ENCODE results near the gene PDCD4. TPM values are rescaled to one million over a fixed set of nuclear protein-coding genes. Genes with fewer than 3 reads are reported as not detected.

Gene PDCD4
- total RNA-seq, 1 donor from 2014 or later = 71.6 TPM

GRCh38 chr10:110870823-110871297 lies 868 bp upstream of the PDCD4 start:
- ATAC-seq (no peak), DNase-seq (ENCODE audit: missing footprints) (no peak)
- intact Hi-C loops (cut with DNase I) = loop anchor here (2.0 to 5.0 kb wide), 3 partner anchors 48 to 114 kb away; partner anchors contain the start of genes BBIP1 and SHOC2

DNA sequence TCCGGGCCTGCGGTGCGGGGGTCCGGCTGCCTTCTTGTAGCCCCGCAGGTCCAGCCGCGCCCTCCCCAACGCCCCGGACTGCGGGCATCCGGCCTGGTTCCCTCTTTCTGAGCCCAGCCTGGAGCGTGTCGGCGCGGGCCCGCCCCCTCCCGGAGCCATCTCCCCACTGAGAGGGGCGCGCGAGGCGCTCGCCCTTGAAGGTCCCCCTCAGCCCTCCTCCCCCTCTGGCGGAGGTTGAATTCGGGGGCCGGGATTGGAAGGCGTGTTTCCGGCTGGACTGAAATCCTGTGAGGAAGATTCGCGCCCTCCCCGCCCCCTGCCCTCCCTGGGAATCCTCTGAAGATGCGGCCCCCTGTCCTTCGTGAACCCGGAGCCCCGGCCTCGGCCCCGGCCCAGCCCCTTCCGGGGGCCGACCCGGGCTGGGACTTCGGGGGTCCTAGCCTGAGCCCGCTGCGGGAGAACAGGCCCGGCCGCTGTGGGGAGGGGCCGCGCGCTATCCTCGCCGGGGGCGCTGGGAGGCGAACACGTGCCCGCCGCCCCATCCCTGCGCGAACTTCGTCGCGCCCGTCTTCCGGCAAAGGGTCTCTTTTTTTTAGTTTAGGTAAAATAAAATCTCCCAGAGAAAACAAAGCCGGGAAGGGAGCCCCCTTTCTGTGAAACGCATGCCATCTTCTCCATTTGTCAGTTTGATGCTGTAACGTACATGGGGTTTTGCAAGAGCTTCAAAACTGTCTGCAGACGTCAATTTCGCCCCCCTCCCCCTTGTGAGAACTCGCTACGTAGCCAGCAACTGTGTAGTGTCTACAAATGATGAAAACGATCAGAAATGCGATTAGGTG lies 636 bp downstream of the PDCD4 start:
- DNase-seq (ENCODE audit: missing footprints) (peak; percentile 89), ATAC-seq (peak; percentile 74)
- intact Hi-C loops (cut with DNase I) = loop anchor here (5.0 kb wide), 2 partner anchors 55 to 115 kb away; no protein-coding TSS in a partner anchor

DNA sequence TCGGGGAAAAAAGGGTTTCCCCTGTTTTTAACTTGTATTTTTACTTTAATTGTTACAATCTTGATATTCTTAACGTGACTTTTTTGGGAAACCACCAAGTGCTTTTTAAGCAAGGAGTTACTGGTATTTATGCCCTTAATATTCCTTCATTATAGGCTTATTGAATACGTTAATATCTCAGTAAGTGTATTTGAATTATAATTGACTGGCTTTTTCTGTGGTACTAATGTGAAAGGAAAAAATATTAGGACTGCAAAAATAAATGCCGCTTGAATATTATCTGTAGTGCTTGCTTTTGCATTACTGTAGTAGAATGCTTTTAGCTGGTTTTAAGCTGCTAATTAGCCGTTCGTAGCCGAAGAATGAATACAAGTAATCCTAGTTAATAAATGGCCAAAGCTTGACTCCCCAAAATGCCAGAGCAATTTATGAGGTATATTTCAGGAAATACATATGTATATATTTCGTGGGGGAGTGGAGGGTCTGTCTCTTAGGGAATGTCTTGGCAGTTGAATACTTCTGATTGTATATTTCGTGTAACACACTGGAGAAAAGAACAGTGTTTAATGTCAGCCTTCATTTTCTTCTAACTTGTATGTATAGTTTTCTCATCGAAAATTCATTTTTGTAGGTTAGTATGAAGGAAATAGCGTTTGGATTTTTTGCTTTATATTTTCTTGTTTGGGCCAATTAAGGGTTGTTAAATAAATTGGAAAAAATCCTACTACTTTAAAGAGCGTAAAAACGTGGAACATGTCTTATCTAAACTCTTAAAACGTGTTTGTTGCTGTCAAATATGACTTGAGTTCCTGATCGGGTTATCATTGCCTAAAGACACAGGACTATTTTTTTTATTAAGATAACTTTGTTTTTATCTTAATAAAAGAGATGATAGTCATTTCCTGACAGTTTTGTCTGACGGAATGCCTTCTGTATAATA lies 1.5 kb downstream of the PDCD4 start:
- ATAC-seq (no peak), DNase-seq (ENCODE audit: missing footprints) (no peak)
- intact Hi-C loops (cut with DNase I) = loop anchor here (5.0 kb wide), 2 partner anchors 56 to 116 kb away; no protein-coding TSS in a partner anchor

GRCh38 chr10:110873951-110874350 lies 2.2 kb downstream of the PDCD4 start:
- intact Hi-C loops (cut with DNase I) = loop anchor here (5.0 kb wide), 2 partner anchors 57 to 117 kb away; no protein-coding TSS in a partner anchor
- DNase-seq (ENCODE audit: missing footprints) = no peak
- no peak for ATAC-seq

GRCh38 chr10:110876000-110876399 lies 4.3 kb downstream of the PDCD4 start:
- intact Hi-C loops (cut with DNase I) = no loop called here
- DNase-seq (ENCODE audit: missing footprints) (no peak), ATAC-seq (no peak)

GRCh38 chr10:110876788-110877187 lies 5.1 kb downstream of the PDCD4 start:
- intact Hi-C loops (cut with DNase I) = no loop called here
- DNase-seq (ENCODE audit: missing footprints) = no peak
- ATAC-seq = no peak

DNA sequence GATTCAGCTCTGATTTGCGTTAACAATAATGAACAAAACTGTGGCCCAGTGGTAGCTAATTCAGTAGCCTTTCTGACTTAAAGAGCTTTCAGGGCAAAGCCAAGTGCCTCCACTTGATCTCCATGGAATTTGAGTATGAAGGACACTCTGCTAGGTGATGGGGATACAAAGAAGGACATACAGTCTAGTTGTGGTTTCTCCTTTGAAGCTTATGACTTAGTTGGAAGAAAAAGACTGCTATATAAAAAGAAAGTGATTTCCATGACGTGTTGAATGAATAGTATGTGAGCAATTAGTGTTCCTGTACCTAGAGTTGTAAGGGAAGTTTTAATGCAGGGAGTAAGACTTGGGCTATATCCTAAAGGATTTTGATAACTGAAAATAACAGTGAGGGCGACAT lies 8.3 kb downstream of the PDCD4 start:
- ATAC-seq (peak; percentile 88), DNase-seq (ENCODE audit: missing footprints) (no peak)
- intact Hi-C loops (cut with DNase I) = loop anchor here (10.0 kb wide), 1 partner anchor 235 kb away; the partner anchor contains the start of gene RBM20

GRCh38 chr10:110881247-110881646 lies 9.5 kb downstream of the PDCD4 start:
- DNase-seq (ENCODE audit: missing footprints) = no peak
- ATAC-seq = peak; percentile 84
- intact Hi-C loops (cut with DNase I) = loop anchor here (10.0 kb wide), 1 partner anchor 236 kb away; the partner anchor contains the start of gene RBM20

GRCh38 chr10:110881905-110882304 lies 10.2 kb downstream of the PDCD4 start:
- ATAC-seq = no peak
- intact Hi-C loops (cut with DNase I) = loop anchor here (10.0 kb wide), 1 partner anchor 237 kb away; the partner anchor contains the start of gene RBM20

DNA sequence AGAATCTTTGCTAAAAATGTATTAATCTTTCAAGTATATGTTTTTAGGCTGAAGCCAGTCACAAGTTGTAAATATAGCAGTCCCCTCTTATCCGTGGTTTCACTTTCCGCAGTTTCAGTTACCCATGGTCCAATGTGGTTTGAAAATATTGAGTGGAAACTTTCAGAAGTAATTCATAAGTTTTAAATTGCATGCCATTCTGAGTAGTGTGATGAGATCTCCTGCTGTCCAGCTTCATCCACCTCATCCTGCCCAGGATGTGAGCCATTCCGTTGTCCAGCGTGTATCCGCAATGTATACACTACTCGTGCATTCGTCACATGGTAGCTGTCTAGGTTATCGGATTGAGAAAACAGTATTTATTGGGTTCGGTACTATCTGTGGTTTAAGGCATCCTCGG lies 12.2 kb downstream of the PDCD4 start:
- DNase-seq (ENCODE audit: missing footprints) = no peak
- ATAC-seq = no peak
- intact Hi-C loops (cut with DNase I) = loop anchor here (10.0 kb wide), 1 partner anchor 239 kb away; the partner anchor contains the start of gene RBM20

More at GRCh38 chr10:110881905-110882304, 10.2 kb downstream of the PDCD4 start:
- no peak for DNase-seq (ENCODE audit: missing footprints)

DNA sequence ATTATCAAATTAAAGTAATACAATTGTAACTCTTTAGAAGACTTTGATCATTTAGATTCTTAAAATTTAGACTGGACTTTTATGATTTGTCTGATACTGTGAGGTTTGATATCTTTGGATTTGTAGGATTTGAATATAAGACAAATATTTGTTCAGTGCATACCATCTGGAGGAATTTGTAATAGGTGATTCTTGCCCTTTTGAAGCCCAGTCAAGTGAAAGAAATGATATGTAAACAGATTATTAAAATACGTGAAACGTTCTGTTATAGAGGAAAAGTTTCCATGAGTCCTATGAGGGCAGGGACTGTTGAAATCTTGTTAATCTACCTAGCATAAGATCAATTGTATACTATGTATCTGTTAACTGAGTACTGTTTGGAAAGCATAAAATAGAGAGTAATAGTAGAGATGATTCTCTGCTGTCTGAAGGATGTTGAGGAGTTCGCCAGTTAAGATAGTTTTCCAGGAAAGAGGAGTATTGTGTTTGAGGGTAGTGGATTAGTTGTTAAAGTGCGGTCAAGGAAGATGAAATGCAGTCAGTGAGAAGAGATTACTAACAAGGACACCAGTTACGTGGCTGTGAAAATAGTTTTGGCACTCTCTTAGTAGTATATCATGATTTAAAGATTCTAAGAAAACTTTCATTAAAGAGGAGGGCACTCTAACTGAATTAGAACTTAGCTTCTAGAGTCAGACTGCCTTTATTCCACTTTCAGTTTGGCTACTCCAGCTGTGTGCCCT lies 14.4 kb downstream of the PDCD4 start:
- no peak for ATAC-seq
- intact Hi-C loops (cut with DNase I) = loop anchor here (10.0 kb wide), 1 partner anchor 241 kb away; the partner anchor contains the start of gene RBM20

DNA sequence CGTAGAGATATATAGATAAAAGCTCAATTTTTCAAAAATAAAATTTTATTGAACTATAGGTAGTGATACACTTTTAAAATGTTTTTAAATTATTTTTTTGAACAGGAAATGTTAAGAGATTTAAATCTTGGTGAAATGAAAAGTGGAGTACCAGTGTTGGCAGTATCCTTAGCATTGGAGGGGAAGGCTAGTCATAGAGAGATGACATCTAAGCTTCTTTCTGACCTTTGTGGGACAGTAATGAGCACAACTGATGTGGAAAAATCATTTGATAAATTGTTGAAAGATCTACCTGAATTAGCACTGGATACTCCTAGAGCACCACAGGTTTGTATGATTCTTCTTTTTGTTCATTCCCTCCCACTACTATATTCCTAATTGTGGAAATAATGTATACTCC lies 15.8 kb downstream of the PDCD4 start:
- intact Hi-C loops (cut with DNase I) = loop anchor here (10.0 kb wide), 1 partner anchor 243 kb away; the partner anchor contains the start of gene RBM20
- no peak for ATAC-seq
- DNase-seq (ENCODE audit: missing footprints) = no peak

More for the DNA sequence above, 14.4 kb downstream of the PDCD4 start:
- no peak for DNase-seq (ENCODE audit: missing footprints)

DNA sequence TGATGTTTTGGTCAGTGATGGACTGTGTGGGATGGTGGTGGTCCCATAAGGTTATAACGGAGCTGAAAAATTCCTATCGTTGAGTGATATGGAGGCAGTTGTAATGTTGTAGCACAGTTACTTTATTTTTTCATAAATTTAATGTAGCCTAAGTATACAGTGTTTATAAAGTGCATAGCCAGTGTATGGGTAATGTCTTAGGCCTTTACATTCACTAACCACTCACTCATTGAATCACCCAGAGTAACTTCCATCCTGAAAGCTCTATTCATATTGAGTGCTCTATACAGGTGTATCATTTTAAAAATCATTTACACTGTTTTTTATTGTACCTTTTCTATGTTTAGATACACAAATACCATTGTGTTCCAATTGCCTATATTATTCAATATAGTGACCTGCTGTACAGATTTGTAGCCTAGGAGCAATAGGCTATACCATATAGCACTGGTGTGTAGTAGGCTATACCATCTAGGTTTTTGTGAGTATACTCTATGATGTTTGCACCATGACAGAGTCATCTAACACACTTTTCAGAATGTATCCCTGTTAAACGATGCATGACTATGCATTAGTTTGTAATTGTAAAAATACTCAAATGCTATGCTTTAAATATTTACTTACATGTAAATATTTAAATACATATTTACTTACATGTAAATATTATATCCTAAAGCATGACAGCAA lies 21.0 kb downstream of the PDCD4 start:
- ATAC-seq (no peak), DNase-seq (ENCODE audit: missing footprints) (no peak)
- intact Hi-C loops (cut with DNase I) = loop anchor here (2.0 to 5.0 kb wide), 3 partner anchors 88 to 280 kb away; no protein-coding TSS in a partner anchor

DNA sequence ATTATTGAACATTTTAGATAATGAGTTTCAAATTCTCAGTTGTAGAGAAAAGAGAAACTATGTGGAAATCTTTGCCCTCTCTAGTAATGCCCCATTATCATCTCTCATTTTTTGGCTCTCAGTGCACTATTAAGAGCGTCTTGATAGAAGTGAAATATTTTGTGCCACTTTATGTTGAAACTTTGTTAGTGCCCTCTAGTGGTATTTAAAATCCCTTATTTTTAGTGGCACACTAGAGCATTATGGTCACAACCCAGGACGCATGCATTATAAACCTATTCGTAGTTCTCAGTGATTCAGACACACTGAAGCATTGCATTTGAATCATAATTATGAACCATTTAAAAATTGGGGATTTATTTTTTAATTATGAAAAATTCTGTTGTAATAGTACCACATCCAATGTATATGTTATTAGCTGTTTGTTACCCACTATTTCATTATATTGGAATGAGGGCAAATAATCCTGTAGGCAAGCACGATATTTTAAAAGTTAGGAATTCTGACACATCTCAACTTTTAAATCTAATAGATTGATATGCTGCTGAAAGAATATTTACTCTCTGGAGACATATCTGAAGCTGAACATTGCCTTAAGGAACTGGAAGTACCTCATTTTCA lies 21.9 kb downstream of the PDCD4 start:
- no peak for DNase-seq (ENCODE audit: missing footprints)
- intact Hi-C loops (cut with DNase I) = loop anchor here (2.0 to 5.0 kb wide), 3 partner anchors 89 to 281 kb away; no protein-coding TSS in a partner anchor
- peak; percentile 74 for ATAC-seq

- ATAC-seq (no peak), DNase-seq (ENCODE audit: missing footprints) (no peak)
- intact Hi-C loops (cut with DNase I) = no loop called here
Observed at GRCh38 chr10:110897184-110897583, 25.5 kb downstream of the PDCD4 start.

DNA sequence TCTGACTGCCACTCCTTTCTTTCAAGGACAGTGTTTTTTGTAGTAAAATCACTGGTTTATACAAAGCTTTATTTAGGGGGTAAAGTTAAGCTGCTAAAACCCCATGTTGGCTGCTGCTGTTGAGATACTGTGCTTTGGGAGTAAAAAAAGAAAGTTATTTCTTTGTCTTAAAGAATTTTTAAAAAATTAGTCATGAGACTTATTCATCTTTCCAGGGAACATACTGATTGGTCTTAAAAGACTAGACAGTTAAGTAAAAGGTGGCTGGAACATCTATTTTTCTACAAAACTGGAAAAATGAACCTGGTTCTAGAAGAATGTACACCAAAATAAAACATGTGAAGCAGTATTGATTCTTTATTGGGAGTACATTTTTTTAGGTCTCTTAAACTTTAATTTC lies 26.7 kb downstream of the PDCD4 start:
- no peak for DNase-seq (ENCODE audit: missing footprints)
- intact Hi-C loops (cut with DNase I) = no loop called here
- ATAC-seq = no peak

DNA sequence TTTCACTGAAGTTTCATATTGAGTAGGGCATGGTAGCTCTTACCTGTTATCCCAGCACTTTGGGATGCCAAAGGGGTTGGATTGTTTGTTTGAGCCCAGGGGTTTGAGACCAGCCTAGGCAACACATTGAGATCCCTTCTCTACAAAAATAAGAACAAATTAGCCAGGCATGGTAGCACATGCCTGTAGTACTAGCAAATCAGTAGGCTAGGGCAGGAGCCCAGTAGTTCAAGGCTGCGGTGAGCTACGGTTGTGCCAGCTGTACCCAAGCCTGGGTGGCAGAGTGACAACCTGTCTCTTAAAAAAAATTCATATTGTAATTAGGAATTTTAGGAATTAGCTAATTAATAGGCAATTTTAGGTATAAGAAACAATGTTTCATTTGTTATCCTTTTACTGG lies 29.3 kb downstream of the PDCD4 start:
- intact Hi-C loops (cut with DNase I) = no loop called here
- ATAC-seq = no peak
- DNase-seq (ENCODE audit: missing footprints) = no peak

All from Right ventricle myocardium inferior (tissue), 1 donor.